Measurements from ENCODE around the gene IPO13.

GRCh38 chr1:43982241-43982640, 35.5 kb downstream of the IPO13 start:
- TF ChIP-seq CTCF (IDR thresholded peaks at IDR 0.05; ENCODE audit: low read depth, low read length) (no peak), EZH2phosphoT487 (IDR thresholded peaks at IDR 0.05; ENCODE audit: low read depth) (no peak)

Measured in OCI-LY3 (cell line).